ENCODE results near the gene CWC22.
"Not testable (repeated sequence)": the region's sequence is repeated elsewhere in the genome, so short reads cannot be mapped to it uniquely, and the experiment has no call there.

CWC22 gene

GRCh38 chr2:180010701-180011100 is 3.6 kb upstream of the CWC22 start:
- H3K18ac ChIP-seq (ENCODE audit: low read length): no peak overlapping the region
- no peak overlapping the region for H3K27ac ChIP-seq (replicated peaks; ENCODE audit: low read length)
- no peak overlapping the region for H3K4me3 ChIP-seq (ENCODE audit: low read length in 2 of 2)
- WGBS, 2 donors (ENCODE audit: extremely low coverage in 2 of 2, insufficient read length in 2 of 2, insufficient replicate concordance in 1 of 2): no CpG with 5 or more reads among the region's 2 CpGs
- H4K91ac ChIP-seq (ENCODE audit: low read depth, low read length, poor library complexity): no peak overlapping the region
- peaks cover 2% of the 10 kb centered on the region for H3K79me1 ChIP-seq (ENCODE audit: low read depth, low read length)
- no peak overlapping the region for H3K9ac ChIP-seq (ENCODE audit: low read depth, low read length, poor library complexity)
- no peak overlapping the region for H2BK15ac ChIP-seq (ENCODE audit: low read length)
- no peak overlapping the region for H2BK12ac ChIP-seq (ENCODE audit: low read length)
- no peak overlapping the region for H2BK5ac ChIP-seq (ENCODE audit: low read length)
- H3K4me2 ChIP-seq (ENCODE audit: insufficient read depth, low read length, poor library complexity, severe bottlenecking): no peak overlapping the region
- peaks cover 3 to 4% of the 10 kb centered on the region in 2 donors for H3K4me1 ChIP-seq (ENCODE audit: control insufficient read depth in 2 of 2, insufficient read depth in 1 of 2, low read depth in 1 of 2, low read length in 2 of 2)
- peaks cover 0 to 9% (median 0%) of the 10 kb centered on the region in 3 experiments for H3K27me3 ChIP-seq (ENCODE audit: control insufficient read depth in 3 of 3, insufficient read depth in 3 of 3, low read depth in 1 of 3, low read length in 3 of 3)
- H3K23ac ChIP-seq (ENCODE audit: low read depth, low read length, poor library complexity): no peak overlapping the region
- H3K9me3 ChIP-seq (replicated peaks in 1 of 2; ENCODE audit: control insufficient read depth in 2 of 2, insufficient read depth in 1 of 2, low read depth in 1 of 2, low read length in 2 of 2): no peaks in the 10 kb centered on the region
- no peak overlapping the region for H2BK120ac ChIP-seq (ENCODE audit: low read depth, low read length)
- no peak overlapping the region for H3K4ac ChIP-seq (ENCODE audit: low read length)
- no peak overlapping the region for H3K14ac ChIP-seq (ENCODE audit: low read length)
- no peak overlapping the region for H4K8ac ChIP-seq (ENCODE audit: low read depth, low read length)
- H2AFZ ChIP-seq (ENCODE audit: low read length): no peak overlapping the region
- no peak overlapping the region for H2AK5ac ChIP-seq (ENCODE audit: low read depth, low read length)
- DNase-seq (ENCODE audit: low spot score): no peak
- no peaks in the 10 kb centered on the region for H3K36me3 ChIP-seq (replicated peaks in 1 of 2; ENCODE audit: control insufficient read depth in 2 of 2, insufficient read depth in 2 of 2, low read length in 2 of 2)

DNA sequence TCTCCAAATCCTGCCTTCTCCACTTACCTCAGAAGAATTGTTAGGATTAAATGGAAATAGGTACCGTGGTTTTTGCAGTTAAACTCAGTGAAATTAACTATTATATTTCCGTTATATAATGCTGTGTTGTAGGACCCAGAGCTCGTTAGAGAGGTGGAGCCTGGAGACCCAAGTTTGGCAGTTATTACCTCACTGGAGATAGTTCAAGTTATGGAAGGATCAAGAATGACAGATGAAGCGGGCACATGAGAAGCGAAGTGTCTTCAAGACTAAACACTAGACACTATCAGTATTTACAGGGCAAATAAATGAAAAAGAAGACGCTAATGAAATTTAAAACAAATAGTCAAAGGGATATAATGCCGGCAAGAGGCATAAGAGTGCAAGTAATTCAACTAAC is 866 bp downstream of the CWC22 start:
- Histone ChIP-seq H2BK15ac (ENCODE audit: low read length) (no peak overlapping the region), H2AFZ (ENCODE audit: low read length) (peak overlapping the region; percentile 87), H2BK120ac (ENCODE audit: low read depth, low read length) (no peak overlapping the region), H2AK5ac (ENCODE audit: low read depth, low read length) (no peak overlapping the region), H3K4me2 (ENCODE audit: insufficient read depth, low read length, poor library complexity, severe bottlenecking) (peak overlapping the region; percentile 68), H3K14ac (ENCODE audit: low read length) (no peak overlapping the region), H3K9ac (ENCODE audit: low read depth, low read length, poor library complexity) (peak overlapping the region; percentile 94), H3K27ac (replicated peaks; ENCODE audit: low read length) (no peak overlapping the region), H4K8ac (ENCODE audit: low read depth, low read length) (no peak overlapping the region), H3K23ac (ENCODE audit: low read depth, low read length, poor library complexity) (no peak overlapping the region), H3K36me3 (replicated peaks in 1 of 2; ENCODE audit: control insufficient read depth in 2 of 2, insufficient read depth in 2 of 2, low read length in 2 of 2) (peaks cover 1 to 13% of the 10 kb centered on the region in 2 donors), H2BK5ac (ENCODE audit: low read length) (peak overlapping the region; percentile 35), H4K91ac (ENCODE audit: low read depth, low read length, poor library complexity) (no peak overlapping the region), H3K18ac (ENCODE audit: low read length) (no peak overlapping the region), H2BK12ac (ENCODE audit: low read length) (no peak overlapping the region), H3K4ac (ENCODE audit: low read length) (no peak overlapping the region), H3K9me3 (replicated peaks in 1 of 2; ENCODE audit: control insufficient read depth in 2 of 2, insufficient read depth in 1 of 2, low read depth in 1 of 2, low read length in 2 of 2) (no peaks in the 10 kb centered on the region), H3K4me1 (ENCODE audit: control insufficient read depth in 2 of 2, insufficient read depth in 1 of 2, low read depth in 1 of 2, low read length in 2 of 2) (peaks cover 3 to 6% of the 10 kb centered on the region in 2 donors), H3K79me1 (ENCODE audit: low read depth, low read length) (peaks cover 2% of the 10 kb centered on the region), H3K27me3 (ENCODE audit: control insufficient read depth in 3 of 3, insufficient read depth in 3 of 3, low read depth in 1 of 3, low read length in 3 of 3) (peaks cover 0 to 9% (median 0%) of the 10 kb centered on the region in 3 experiments), H3K4me3 (ENCODE audit: low read length in 2 of 2) (peak overlapping the region; percentile 86 to 98)
- no peak for DNase-seq (ENCODE audit: low spot score)
- no CpG with 5 or more reads among the region's 7 CpGs for WGBS, 2 donors (ENCODE audit: extremely low coverage in 2 of 2, insufficient read length in 2 of 2, insufficient replicate concordance in 1 of 2)

GRCh38 chr2:180005465-180005864 is 1.6 kb downstream of the CWC22 start:
- H3K4me2 ChIP-seq (ENCODE audit: insufficient read depth, low read length, poor library complexity, severe bottlenecking); H3K27me3 ChIP-seq (ENCODE audit: control insufficient read depth in 3 of 3, insufficient read depth in 3 of 3, low read depth in 1 of 3, low read length in 3 of 3); H4K8ac ChIP-seq (ENCODE audit: low read depth, low read length); H2BK15ac ChIP-seq (ENCODE audit: low read length); H3K14ac ChIP-seq (ENCODE audit: low read length); H3K18ac ChIP-seq (ENCODE audit: low read length); H3K27ac ChIP-seq (replicated peaks; ENCODE audit: low read length); H3K9ac ChIP-seq (ENCODE audit: low read depth, low read length, poor library complexity); H4K91ac ChIP-seq (ENCODE audit: low read depth, low read length, poor library complexity); H3K4ac ChIP-seq (ENCODE audit: low read length); H2BK5ac ChIP-seq (ENCODE audit: low read length); H2BK120ac ChIP-seq (ENCODE audit: low read depth, low read length); H2BK12ac ChIP-seq (ENCODE audit: low read length); H2AK5ac ChIP-seq (ENCODE audit: low read depth, low read length); H2AFZ ChIP-seq (ENCODE audit: low read length); H3K9me3 ChIP-seq (replicated peaks in 1 of 2; ENCODE audit: control insufficient read depth in 2 of 2, insufficient read depth in 1 of 2, low read depth in 1 of 2, low read length in 2 of 2); H3K4me1 ChIP-seq (ENCODE audit: control insufficient read depth in 2 of 2, insufficient read depth in 1 of 2, low read depth in 1 of 2, low read length in 2 of 2); H3K79me1 ChIP-seq (ENCODE audit: low read depth, low read length); H3K23ac ChIP-seq (ENCODE audit: low read depth, low read length, poor library complexity); DNase-seq (ENCODE audit: low spot score): not testable (repeated sequence)
- WGBS, 2 donors (ENCODE audit: extremely low coverage in 2 of 2, insufficient read length in 2 of 2, insufficient replicate concordance in 1 of 2): no CpG with 5 or more reads among the region's 7 CpGs
- H3K36me3 ChIP-seq (replicated peaks in 1 of 2; ENCODE audit: control insufficient read depth in 2 of 2, insufficient read depth in 2 of 2, low read length in 2 of 2): peaks cover 2 to 13% of the 10 kb centered on the region in 2 donors
- peak overlapping the region in 1 of 2 donors; percentile 86 for H3K4me3 ChIP-seq (ENCODE audit: low read length in 2 of 2)

- H2BK15ac ChIP-seq (ENCODE audit: low read length): no peak overlapping the region
- no peak overlapping the region for H3K4me2 ChIP-seq (ENCODE audit: insufficient read depth, low read length, poor library complexity, severe bottlenecking)
- H2BK5ac ChIP-seq (ENCODE audit: low read length): no peak overlapping the region
- no peaks in the 10 kb centered on the region for H3K9me3 ChIP-seq (replicated peaks in 1 of 2; ENCODE audit: control insufficient read depth in 2 of 2, insufficient read depth in 1 of 2, low read depth in 1 of 2, low read length in 2 of 2)
- no peak overlapping the region for H4K91ac ChIP-seq (ENCODE audit: low read depth, low read length, poor library complexity)
- H3K4me1 ChIP-seq (ENCODE audit: control insufficient read depth in 2 of 2, insufficient read depth in 1 of 2, low read depth in 1 of 2, low read length in 2 of 2): peaks cover 3 to 6% of the 10 kb centered on the region in 2 donors
- H3K9ac ChIP-seq (ENCODE audit: low read depth, low read length, poor library complexity): no peak overlapping the region
- H3K4me3 ChIP-seq (ENCODE audit: low read length in 2 of 2): no peak overlapping the region
- H3K18ac ChIP-seq (ENCODE audit: low read length): no peak overlapping the region
- H3K14ac ChIP-seq (ENCODE audit: low read length): no peak overlapping the region
- H3K27me3 ChIP-seq (ENCODE audit: control insufficient read depth in 3 of 3, insufficient read depth in 3 of 3, low read depth in 1 of 3, low read length in 3 of 3): peaks cover 0 to 5% (median 0%) of the 10 kb centered on the region in 3 experiments
- no peak overlapping the region for H2BK12ac ChIP-seq (ENCODE audit: low read length)
- peaks cover 3 to 14% of the 10 kb centered on the region in 2 donors for H3K36me3 ChIP-seq (replicated peaks in 1 of 2; ENCODE audit: control insufficient read depth in 2 of 2, insufficient read depth in 2 of 2, low read length in 2 of 2)
- no peak overlapping the region for H3K4ac ChIP-seq (ENCODE audit: low read length)
- DNase-seq (ENCODE audit: low spot score): no peak
- no peak overlapping the region for H3K27ac ChIP-seq (replicated peaks; ENCODE audit: low read length)
- no peak overlapping the region for H4K8ac ChIP-seq (ENCODE audit: low read depth, low read length)
- no peak overlapping the region for H2AFZ ChIP-seq (ENCODE audit: low read length)
- H2BK120ac ChIP-seq (ENCODE audit: low read depth, low read length): no peak overlapping the region
- H3K79me1 ChIP-seq (ENCODE audit: low read depth, low read length): peaks cover 2% of the 10 kb centered on the region
- no CpG with 5 or more reads among the region's 5 CpGs for WGBS, 2 donors (ENCODE audit: extremely low coverage in 2 of 2, insufficient read length in 2 of 2, insufficient replicate concordance in 1 of 2)
- no peak overlapping the region for H2AK5ac ChIP-seq (ENCODE audit: low read depth, low read length)
- H3K23ac ChIP-seq (ENCODE audit: low read depth, low read length, poor library complexity): no peak overlapping the region
These were observed 2.4 kb downstream of the CWC22 start for GRCh38 chr2:180004731-180005130.

Measured in neuronal stem cell (in vitro differentiated cells).